Vagina (tissue), 2 donors: ENCODE data around the gene MNAT1.

Source experiments
- CTCF ChIP-seq, 3 experiments: fragments of 450-650 bp in 2 of 3; fragments of 200-600 bp in 1 of 3; sonication (generic) in 1 of 3; IDR thresholded peaks; one replicate each; pipeline ENCODE4 v1.5.1; 2017 to 2019; ENCODE audit warnings: antibody characterized with exemption in 3 of 3, mild to moderate bottlenecking in 2 of 3, moderate library complexity in 2 of 3
- POLR2A ChIP-seq, 2 donors: fragments of 450-650 bp; IDR thresholded peaks; one replicate each; pipeline ENCODE4 v1.6.1; 2017; ENCODE audit warnings: antibody characterized with exemption in 2 of 2, mild to moderate bottlenecking in 2 of 2, moderate library complexity in 2 of 2

GRCh38 chr14:60721326-60722106 is 13.0 kb upstream of the MNAT1 start:
- TF ChIP-seq POLR2A (IDR thresholded peaks at IDR 0.05) (no peak), CTCF (IDR thresholded peaks at IDR 0.05) (no peak)
